ENCODE data around the gene NEXN.

GRCh38 chr1:77951328-77951727, 62.9 kb downstream of the NEXN start:
- TF ChIP-seq CTCF (IDR thresholded peaks at IDR 0.05) (no peak), EZH2 (IDR thresholded peaks at IDR 0.05; ENCODE audit: borderline replicate concordance, insufficient read depth, low read depth, low read length, poor library complexity, severe bottlenecking) (no peak)

Data from B cell (primary cell).